BE2C (cell line): ENCODE results near the gene SLU7.

Experiments used
- DNase-seq: peaks from one replicate; pipeline ENCODE4 v3.0.0-alpha.2; 2020
- H3K27me3 ChIP-seq: fragments of 250-450 bp; sonication (Bioruptor Pico); 2 replicates; pipeline ENCODE4 v1.5.1; 2020; ENCODE audit warnings: mild to moderate bottlenecking
- H3K36me3 ChIP-seq: fragments of 250-450 bp; sonication (Bioruptor Pico); 2 replicates; pipeline ENCODE4 v1.5.1; 2020; ENCODE audit warnings: mild to moderate bottlenecking
- H3K4me1 ChIP-seq: fragments of 250-450 bp; sonication (Bioruptor Pico); 2 replicates; pipeline ENCODE4 v1.5.1; 2020
- H3K4me3 ChIP-seq: 2 replicates; pipeline ENCODE4 v1.5.1; 2011; ENCODE audit warnings: low read depth, low read length
- H3K9me3 ChIP-seq: fragments of 250-450 bp; sonication (Bioruptor Pico); 2 replicates; pipeline ENCODE4 v1.5.1; 2020
- TF ChIP-seq, protein P1 (sequence below): IDR thresholded peaks from 2 replicates; pipeline ENCODE4 v1.5.1; 2012; ENCODE audit warnings: mild to moderate bottlenecking, low read depth, low read length

Gene SLU7

DNA sequence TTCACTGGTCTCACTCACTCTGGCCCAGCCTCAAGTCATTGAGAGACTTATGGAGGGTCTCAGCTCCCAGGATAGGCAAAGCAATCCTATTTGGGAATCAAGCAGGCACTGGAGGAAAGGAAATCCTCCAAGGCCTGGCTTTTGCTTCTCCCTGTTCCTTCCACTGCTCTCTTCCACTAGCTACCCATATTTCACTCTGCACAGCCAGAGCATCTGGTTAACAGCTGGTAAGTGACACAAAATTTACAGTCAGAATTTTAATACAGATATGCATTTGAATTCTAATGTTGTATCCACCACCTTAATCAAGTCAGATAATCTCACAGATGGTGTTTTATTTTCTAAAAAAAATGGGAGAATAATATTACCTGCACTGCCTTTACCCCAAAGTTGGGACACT, 47.6 kb downstream of the SLU7 start:
- Histone ChIP-seq H3K4me1 (no peaks in the 10 kb centered on the region), H3K27me3 (peaks cover 7% of the 10 kb centered on the region; the same call in 1 of the 2 replicates), H3K36me3 (no peaks in the 10 kb centered on the region), H3K4me3 (no peak overlapping the region), H3K9me3 (no peaks in the 10 kb centered on the region)
- no peak for DNase-seq
- TF ChIP-seq, protein P1, sequence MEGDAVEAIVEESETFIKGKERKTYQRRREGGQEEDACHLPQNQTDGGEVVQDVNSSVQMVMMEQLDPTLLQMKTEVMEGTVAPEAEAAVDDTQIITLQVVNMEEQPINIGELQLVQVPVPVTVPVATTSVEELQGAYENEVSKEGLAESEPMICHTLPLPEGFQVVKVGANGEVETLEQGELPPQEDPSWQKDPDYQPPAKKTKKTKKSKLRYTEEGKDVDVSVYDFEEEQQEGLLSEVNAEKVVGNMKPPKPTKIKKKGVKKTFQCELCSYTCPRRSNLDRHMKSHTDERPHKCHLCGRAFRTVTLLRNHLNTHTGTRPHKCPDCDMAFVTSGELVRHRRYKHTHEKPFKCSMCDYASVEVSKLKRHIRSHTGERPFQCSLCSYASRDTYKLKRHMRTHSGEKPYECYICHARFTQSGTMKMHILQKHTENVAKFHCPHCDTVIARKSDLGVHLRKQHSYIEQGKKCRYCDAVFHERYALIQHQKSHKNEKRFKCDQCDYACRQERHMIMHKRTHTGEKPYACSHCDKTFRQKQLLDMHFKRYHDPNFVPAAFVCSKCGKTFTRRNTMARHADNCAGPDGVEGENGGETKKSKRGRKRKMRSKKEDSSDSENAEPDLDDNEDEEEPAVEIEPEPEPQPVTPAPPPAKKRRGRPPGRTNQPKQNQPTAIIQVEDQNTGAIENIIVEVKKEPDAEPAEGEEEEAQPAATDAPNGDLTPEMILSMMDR, result no peak

DNA sequence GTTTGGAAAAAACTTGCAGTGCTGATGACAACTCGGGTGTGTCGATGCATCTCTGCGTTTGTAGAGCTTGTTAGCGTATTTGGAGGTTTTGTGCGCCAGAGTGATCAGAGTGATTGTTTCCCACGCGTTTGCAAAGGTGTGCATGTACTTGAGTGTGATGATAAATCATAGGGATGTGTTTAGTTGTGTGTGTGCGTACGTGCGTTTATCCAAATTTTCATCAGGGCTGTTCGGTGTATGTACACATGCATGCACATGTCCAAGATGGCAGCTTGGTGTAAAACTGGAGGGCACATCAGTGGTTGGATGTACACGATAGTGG, 48.2 kb downstream of the SLU7 start:
- TF ChIP-seq, protein P1, result no peak

DNA sequence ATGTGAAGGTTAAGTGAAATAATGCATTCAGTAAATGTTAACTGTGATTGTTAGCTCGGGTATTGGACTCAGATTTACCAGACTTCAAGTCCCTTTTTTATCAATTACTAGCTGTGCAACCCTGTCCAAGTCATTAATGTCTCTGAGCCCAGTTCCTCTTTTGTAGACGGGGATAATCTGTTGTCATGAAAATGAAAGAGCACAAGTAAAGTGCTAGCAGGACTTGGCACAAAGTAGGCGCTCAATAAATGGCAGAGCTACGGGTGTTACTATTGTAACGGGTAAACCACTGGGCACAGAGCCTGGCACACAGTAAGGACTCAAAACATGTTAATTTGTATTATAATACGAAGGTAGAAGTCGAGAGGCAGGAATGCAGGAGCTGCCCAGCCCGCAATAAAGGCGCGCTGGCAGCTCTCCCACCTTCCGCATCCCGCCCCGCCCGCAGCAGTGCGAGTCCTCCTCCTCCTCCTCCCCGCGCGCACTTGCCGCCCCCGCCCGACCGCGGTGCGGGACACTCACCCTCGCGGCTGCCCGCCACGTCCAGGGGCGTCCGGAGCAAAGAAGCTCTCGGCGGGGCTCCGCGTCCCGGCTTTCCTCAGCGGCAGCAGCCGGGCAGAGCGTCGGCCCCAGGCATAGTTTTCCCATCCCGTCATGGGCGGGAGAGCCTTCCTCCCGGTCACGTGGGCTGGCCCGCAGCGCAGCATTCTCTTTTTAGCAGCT, 48.7 kb downstream of the SLU7 start, which contains the start of gene C1QTNF2:
Gene C1QTNF2, minus strand, starts transcription at position 637 of the 723 bp plus-strand sequence. CDS start 15,615 bp downstream, outside the sequence.
- Histone ChIP-seq H3K27me3 (peaks cover 7% of the 10 kb centered on the region; the same call in 1 of the 2 replicates), H3K9me3 (no peaks in the 10 kb centered on the region), H3K36me3 (no peaks in the 10 kb centered on the region), H3K4me3 (peak within 1 kb of the TSS; percentile 56), H3K4me1 (no peaks in the 10 kb centered on the region)
- DNase-seq, result peak; percentile 51
- TF ChIP-seq, protein P1, result no peak

More for the DNA sequence above, 48.2 kb downstream of the SLU7 start:
- Histone ChIP-seq H3K27me3 (peaks cover 7% of the 10 kb centered on the region; the same call in 1 of the 2 replicates), H3K36me3 (no peaks in the 10 kb centered on the region), H3K9me3 (no peaks in the 10 kb centered on the region), H3K4me1 (no peaks in the 10 kb centered on the region), H3K4me3 (peak overlapping the region; percentile 56)
- no peak for DNase-seq

DNA sequence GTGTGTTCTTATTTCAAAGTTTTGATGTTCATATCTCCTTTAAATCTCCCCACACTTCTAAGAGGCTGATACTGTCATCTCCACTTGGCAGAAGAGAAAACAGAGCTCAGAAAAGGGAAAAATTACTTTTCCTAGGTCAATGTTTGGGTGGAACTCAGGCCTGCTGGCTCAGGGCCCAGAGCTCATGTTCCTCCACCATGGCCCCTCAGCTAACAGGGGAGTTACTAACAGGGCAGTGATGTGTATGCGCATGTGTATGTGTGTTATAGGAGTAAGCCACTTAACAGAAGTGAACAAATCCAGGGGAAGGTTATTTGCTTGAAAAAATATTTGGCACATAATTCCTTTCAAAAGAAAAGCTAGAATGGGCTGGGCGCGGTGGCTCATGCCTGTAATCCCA, 51.0 kb downstream of the SLU7 start:
- no peaks in the 10 kb centered on the region for H3K9me3 ChIP-seq
- H3K36me3 ChIP-seq, result no peaks in the 10 kb centered on the region
- H3K4me1 ChIP-seq, result no peaks in the 10 kb centered on the region
- H3K27me3 ChIP-seq, result peaks cover 7% of the 10 kb centered on the region; the same call in 1 of the 2 replicates
- DNase-seq, result no peak
- no peak overlapping the region for H3K4me3 ChIP-seq
- TF ChIP-seq, protein P1, result no peak

DNA sequence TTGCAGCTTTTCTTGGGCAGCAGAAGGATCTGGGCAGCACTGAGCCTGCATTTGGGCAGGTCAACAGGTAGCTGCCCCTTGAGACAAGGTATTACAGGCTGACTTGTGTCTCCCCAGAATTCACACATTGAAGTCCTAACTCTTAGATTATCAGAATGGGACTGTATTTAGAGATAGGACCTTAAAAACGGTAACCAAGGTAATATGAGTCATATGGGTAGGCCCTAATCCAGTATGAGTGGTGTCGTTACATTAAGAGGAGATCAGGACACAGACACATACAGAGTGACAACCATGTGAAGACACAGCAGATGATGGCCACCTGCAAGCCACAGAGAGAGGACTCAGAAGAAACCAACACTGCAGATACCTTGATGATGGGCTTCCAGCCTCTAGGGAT, 51.6 kb downstream of the SLU7 start:
- Histone ChIP-seq H3K4me3 (no peak overlapping the region), H3K9me3 (no peaks in the 10 kb centered on the region), H3K27me3 (peaks cover 7% of the 10 kb centered on the region; the same call in 1 of the 2 replicates), H3K4me1 (no peaks in the 10 kb centered on the region), H3K36me3 (no peaks in the 10 kb centered on the region)
- TF ChIP-seq, protein P1, result no peak
- no peak for DNase-seq

DNA sequence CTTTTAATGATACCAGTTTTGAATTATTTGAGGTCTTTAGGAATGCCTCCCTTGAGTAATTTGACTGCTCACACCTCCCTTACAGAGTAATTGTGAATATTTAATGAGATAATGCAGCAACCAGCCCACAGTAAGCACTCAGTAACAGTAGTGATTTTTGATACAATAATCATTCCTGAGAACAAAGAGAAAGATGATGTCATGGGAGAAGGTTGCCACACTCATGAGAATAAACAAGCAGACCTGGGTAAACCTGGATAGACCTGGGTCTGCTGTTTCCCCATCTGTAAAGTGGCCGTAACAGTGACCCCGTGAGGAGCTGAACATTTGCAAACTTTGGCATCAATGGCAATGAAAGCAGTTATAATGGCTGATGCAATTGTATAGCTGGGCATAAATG, 52.7 kb downstream of the SLU7 start:
- DNase-seq, result no peak
- TF ChIP-seq, protein P1, result no peak
- H3K36me3 ChIP-seq, result no peaks in the 10 kb centered on the region

More for the DNA sequence above, 52.7 kb downstream of the SLU7 start:
- Histone ChIP-seq H3K27me3 (peaks cover 7% of the 10 kb centered on the region; the same call in 1 of the 2 replicates), H3K4me3 (no peak overlapping the region), H3K9me3 (no peaks in the 10 kb centered on the region), H3K4me1 (no peaks in the 10 kb centered on the region)
